Activated T-cell treated with anti-CD3 and anti-CD28 coated beads for 4 hours (primary cell): ENCODE results near the gene AGGF1.
"Not testable (repeated sequence)": the region's sequence is repeated elsewhere in the genome, so short reads cannot be mapped to it uniquely, and the experiment has no call there.

Source experiments
- DNase-seq: peaks from one replicate; pipeline ENCODE4 v3.0.0-alpha.2; 2020

AGGF1 gene

GRCh38 chr5:77087484-77088261 is 57.5 kb downstream of the AGGF1 start:
- DNase-seq: no peak

DNA sequence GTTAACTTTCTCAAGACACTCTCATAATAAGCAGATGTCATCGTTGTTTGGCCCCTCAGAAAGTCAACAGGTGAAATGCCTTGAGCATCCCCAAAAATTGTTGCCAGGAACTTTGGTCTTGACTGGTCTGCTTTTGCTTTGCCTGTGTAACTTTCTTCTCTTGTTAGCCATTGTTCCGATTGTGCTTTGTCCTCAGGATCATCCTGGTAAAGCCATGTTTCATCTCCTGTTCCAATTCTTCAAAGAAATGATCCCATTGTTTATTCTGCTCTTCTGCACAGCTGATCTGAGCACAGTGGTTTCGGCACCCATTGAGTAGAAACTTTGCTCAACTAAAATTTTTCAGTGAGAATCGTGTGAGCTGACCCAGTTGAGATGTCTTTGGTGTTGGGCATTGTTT is 65.0 kb downstream of the AGGF1 start:
- no peak for DNase-seq

DNA sequence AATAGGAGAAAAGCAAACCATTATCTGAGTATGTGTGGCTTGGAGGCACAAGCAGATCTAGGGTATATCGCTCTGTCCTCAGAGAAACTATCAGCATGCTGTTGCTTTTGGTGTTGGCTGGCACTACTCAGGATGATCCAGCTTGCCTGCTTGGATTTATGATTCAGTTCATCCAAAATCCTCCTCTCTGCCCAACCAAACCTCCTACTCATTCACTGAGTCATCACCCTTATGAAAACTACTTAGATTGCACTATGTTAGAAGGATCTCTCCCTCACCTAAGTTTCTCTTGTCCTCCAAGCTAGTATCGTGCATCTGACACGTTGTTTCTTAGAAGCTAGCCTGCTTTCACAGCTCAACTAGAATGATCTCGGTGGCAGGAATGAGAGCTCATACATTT is 71.1 kb downstream of the AGGF1 start:
- no peak for DNase-seq

- no peak for DNase-seq
Measured at GRCh38 chr5:77102549-77102948, 72.3 kb downstream of the AGGF1 start.

DNA sequence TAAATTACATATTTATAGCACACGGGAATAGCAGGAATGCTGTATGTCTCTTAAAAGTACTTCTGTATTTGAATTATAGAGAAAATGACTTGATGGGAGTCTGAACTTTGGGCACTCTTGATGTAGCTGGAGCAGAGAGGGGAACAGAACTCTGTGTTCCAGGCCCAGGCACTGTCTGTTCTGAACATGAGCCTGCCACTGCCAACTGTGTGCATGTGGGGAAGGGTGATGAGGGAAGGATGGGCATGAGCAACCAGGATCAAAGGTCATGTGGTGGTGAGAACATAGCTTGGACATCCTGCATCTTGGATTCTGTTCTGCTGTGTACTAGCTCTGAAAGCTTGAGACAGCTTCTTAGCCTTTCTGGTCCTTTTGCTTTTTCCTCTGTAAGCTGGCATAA is 73.3 kb downstream of the AGGF1 start:
- DNase-seq: no peak

GRCh38 chr5:77104813-77105212 is 74.6 kb downstream of the AGGF1 start:
- DNase-seq: no peak

DNA sequence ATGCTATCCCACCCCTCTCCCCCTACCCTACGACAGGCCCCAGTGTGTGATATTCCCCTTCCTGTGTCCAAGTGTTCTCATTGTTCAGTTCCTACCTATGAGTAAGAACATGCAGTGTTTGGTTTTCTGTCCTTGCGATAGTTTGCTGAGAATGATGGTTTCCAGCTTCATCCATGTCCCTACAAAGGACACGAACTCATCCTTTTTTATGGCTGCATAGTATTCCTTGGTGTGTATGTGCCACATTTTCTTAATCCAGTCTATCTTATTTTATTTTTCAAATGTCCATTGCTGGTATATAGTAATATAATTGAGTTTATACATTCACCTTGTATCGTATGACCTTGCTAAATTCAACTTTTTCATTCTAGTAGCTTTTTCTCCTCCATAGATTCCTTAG is 76.8 kb downstream of the AGGF1 start:
- DNase-seq: not testable (repeated sequence)
